ENCODE measurements around the gene DNAJB6.

DNA sequence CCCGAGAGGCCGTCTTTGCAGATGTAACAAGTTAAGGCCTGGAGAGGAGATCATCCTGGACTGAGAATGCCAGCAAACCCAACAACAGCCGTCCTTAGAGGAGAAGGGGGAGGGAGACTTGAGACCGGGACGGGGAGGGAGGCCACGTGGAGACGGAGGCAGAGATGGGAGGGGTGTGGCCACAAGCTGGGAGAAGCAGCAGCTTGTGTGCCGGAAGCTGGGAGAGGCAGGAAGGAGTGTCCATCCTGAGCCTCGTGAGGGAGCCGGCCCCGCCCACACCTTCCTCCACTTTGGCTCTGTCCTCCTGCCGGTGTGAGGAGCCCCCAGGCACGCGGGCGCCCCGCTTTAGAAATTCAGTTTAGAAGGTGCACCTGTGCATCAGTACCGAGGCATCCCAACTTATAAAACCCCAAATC is 95.7 kb downstream of the DNAJB6 start:
- TF ChIP-seq TAF1 (IDR thresholded peaks at IDR 0.05; ENCODE audit: low read depth), result no peak
- TF ChIP-seq EP300 (IDR thresholded peaks at IDR 0.05; ENCODE audit: borderline replicate concordance), result no peak
- no peak for TF ChIP-seq NFIC (IDR thresholded peaks at IDR 0.05)
- TF ChIP-seq TEAD4 (IDR thresholded peaks at IDR 0.05), result no peak
- TF ChIP-seq RAD21 (IDR thresholded peaks at IDR 0.05; ENCODE audit: low read depth), result no peak
- TF ChIP-seq REST (IDR thresholded peaks at IDR 0.05; ENCODE audit: low read depth), result no peak
- TF ChIP-seq YY1 (IDR thresholded peaks at IDR 0.05; ENCODE audit: low read depth), result no peak
- TF ChIP-seq CEBPB (IDR thresholded peaks at IDR 0.05), result no peak
- no peak; the same call in 1 of the 2 replicates for TF ChIP-seq MAX (IDR thresholded peaks at IDR 0.05)
- TF ChIP-seq ZBTB7A (IDR thresholded peaks at IDR 0.05; ENCODE audit: low read depth), result no peak
- TF ChIP-seq FOXM1 (IDR thresholded peaks at IDR 0.05; ENCODE audit: borderline replicate concordance, low read depth), result no peak
- TF ChIP-seq, protein P1, sequence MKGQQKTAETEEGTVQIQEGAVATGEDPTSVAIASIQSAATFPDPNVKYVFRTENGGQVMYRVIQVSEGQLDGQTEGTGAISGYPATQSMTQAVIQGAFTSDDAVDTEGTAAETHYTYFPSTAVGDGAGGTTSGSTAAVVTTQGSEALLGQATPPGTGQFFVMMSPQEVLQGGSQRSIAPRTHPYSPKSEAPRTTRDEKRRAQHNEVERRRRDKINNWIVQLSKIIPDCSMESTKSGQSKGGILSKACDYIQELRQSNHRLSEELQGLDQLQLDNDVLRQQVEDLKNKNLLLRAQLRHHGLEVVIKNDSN (IDR thresholded peaks at IDR 0.05), result no peak
- TF ChIP-seq CREB1 (IDR thresholded peaks at IDR 0.05; ENCODE audit: low read depth), result no peak
